Measurements from ENCODE around the gene MS4A18.

Gene MS4A18

DNA sequence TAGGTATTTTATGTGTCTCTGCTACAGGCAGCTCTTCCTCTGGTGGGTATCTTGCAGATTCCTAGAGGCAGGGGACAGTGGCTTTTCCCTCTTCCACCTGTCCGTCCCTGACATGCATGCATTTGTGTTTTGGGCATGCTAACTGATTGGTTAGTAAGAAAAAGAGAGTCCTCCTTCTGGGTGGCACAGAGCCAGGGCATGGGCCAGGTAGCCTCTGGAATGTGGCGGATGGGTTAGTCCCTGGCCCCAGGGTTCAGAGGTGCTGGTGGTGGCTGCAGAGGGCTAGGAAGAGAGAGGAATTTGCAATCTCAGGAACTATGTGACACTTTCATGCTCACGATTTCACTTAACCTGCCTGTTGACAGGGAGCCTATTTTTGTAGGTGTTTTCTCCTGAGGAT lies 26.4 kb downstream of the MS4A18 start:
- no peak overlapping the region for H3K27ac ChIP-seq

DNA sequence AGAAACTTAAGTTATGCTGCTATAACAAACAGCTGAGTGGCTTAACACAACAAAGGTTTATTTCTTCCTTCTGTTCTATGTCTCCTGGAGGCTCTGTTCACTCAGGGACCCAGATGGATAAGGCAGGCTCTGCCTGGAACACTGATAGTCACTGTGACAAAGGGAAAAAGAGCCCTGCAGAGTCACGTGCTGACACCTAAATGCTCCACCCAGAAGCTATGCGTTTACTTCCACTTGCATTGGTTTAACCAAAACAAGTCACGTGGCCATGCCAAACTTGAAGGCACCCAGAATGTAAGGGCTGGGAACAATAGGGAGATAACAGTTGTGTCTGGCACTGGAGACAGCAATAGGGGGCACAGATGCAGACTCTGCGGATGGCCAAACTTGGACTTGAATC lies 28.8 kb downstream of the MS4A18 start:
- Histone ChIP-seq H3K4me2 (no peak overlapping the region), H3K27ac (no peak overlapping the region), H3K36me3 (ENCODE audit: insufficient read depth) (no peaks in the 10 kb centered on the region), H4K20me1 (ENCODE audit: insufficient read depth) (no peaks in the 10 kb centered on the region), H3K27me3 (ENCODE audit: insufficient read depth, low read depth) (no peaks in the 10 kb centered on the region), H3K9ac (no peak overlapping the region), H2AFZ (ENCODE audit: low read depth) (no peak overlapping the region), H3K79me2 (ENCODE audit: insufficient read depth, low read depth) (no peaks in the 10 kb centered on the region), H3K4me1 (ENCODE audit: low read depth, poor library complexity, severe bottlenecking) (peaks cover 35% of the 10 kb centered on the region), H3K4me3 (IDR thresholded peaks at IDR 0.05; ENCODE audit: insufficient read depth, low read depth, low read length) (no peak overlapping the region)
- TF ChIP-seq, protein P1, sequence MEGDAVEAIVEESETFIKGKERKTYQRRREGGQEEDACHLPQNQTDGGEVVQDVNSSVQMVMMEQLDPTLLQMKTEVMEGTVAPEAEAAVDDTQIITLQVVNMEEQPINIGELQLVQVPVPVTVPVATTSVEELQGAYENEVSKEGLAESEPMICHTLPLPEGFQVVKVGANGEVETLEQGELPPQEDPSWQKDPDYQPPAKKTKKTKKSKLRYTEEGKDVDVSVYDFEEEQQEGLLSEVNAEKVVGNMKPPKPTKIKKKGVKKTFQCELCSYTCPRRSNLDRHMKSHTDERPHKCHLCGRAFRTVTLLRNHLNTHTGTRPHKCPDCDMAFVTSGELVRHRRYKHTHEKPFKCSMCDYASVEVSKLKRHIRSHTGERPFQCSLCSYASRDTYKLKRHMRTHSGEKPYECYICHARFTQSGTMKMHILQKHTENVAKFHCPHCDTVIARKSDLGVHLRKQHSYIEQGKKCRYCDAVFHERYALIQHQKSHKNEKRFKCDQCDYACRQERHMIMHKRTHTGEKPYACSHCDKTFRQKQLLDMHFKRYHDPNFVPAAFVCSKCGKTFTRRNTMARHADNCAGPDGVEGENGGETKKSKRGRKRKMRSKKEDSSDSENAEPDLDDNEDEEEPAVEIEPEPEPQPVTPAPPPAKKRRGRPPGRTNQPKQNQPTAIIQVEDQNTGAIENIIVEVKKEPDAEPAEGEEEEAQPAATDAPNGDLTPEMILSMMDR (conservative IDR thresholded peaks at IDR 0.05; ENCODE audit: low read depth, low read length): no peak

More for the DNA sequence above, 26.4 kb downstream of the MS4A18 start:
- H3K9ac ChIP-seq: no peak overlapping the region
- no peaks in the 10 kb centered on the region for H3K36me3 ChIP-seq (ENCODE audit: insufficient read depth)
- H4K20me1 ChIP-seq (ENCODE audit: insufficient read depth): no peaks in the 10 kb centered on the region
- no peaks in the 10 kb centered on the region for H3K27me3 ChIP-seq (ENCODE audit: insufficient read depth, low read depth)
- H3K4me1 ChIP-seq (ENCODE audit: low read depth, poor library complexity, severe bottlenecking): peaks cover 18% of the 10 kb centered on the region
- H3K4me3 ChIP-seq (IDR thresholded peaks at IDR 0.05; ENCODE audit: insufficient read depth, low read depth, low read length): no peak overlapping the region
- H3K4me2 ChIP-seq: no peak overlapping the region
- H3K79me2 ChIP-seq (ENCODE audit: insufficient read depth, low read depth): no peaks in the 10 kb centered on the region
- TF ChIP-seq, protein P1 (conservative IDR thresholded peaks at IDR 0.05; ENCODE audit: low read depth, low read length): no peak
- H2AFZ ChIP-seq (ENCODE audit: low read depth): no peak overlapping the region

DNA sequence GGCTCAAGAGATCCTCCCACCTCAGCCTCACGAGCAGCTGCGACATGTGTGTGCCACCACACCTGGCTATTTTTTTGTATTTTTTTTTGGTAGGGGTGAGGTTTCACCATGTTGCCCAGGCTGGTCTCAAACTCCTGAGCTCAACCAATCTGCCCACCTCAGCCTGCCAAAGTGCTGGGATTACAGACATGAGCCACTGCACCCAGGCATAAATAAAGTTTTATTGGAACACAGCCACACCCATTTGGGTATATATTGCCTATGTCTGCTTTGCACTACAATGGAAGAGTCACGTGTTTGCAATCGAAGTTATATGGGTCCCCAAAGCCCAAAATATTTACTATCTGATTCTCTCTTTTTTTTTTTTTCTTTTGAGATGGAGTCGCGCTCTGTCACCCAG lies 30.4 kb downstream of the MS4A18 start:
- Histone ChIP-seq H2AFZ (ENCODE audit: low read depth) (no peak overlapping the region), H4K20me1 (ENCODE audit: insufficient read depth) (no peaks in the 10 kb centered on the region), H3K79me2 (ENCODE audit: insufficient read depth, low read depth) (no peaks in the 10 kb centered on the region), H3K4me3 (IDR thresholded peaks at IDR 0.05; ENCODE audit: insufficient read depth, low read depth, low read length) (no peak overlapping the region), H3K9ac (no peak overlapping the region), H3K27ac (no peak overlapping the region), H3K27me3 (ENCODE audit: insufficient read depth, low read depth) (no peaks in the 10 kb centered on the region), H3K36me3 (ENCODE audit: insufficient read depth) (no peaks in the 10 kb centered on the region), H3K4me1 (ENCODE audit: low read depth, poor library complexity, severe bottlenecking) (peaks cover 35% of the 10 kb centered on the region), H3K4me2 (no peak overlapping the region)
- TF ChIP-seq, protein P1 (conservative IDR thresholded peaks at IDR 0.05; ENCODE audit: low read depth, low read length): no peak

DNA sequence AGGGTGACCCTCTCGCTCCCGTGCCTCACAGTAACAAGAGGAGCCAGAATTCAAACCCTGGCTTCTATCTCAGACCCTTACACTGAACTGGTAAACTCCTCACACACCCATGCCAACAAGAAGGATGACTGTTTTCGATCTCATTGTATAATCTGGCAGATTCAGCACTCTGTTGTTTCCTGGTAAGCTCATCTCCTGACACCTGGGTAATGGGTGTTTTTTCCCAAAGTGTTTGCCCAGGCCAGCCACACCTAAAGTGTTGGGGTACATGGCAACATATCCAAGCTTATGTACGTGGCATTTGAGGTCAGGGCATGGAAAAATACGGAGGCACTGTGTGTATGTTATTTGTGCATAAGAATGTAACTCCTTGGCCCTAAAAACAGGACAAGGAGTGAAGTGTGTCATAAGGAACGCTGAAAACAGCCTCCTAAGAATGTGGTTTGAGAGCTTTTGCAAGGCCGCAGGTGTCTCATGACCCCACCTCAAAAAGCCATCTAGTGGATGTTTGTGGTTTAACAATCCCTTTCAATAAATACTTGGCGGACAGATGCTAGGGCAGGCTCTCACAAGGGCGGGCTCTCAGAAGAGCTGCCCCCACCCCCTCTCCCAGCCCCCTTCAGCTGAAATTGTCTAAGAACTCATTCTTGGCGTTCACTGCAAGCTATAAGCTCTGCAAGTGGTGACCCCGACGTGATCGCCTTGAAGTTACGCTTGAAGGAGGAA lies 31.9 kb downstream of the MS4A18 start, which contains the start of gene MS4A15:
MS4A15 (plus strand) TSS at position 561 of the 726 bp plus-strand sequence. CDS start 6,867 bp downstream, outside the sequence.
- Histone ChIP-seq H3K4me2 (peak within 1 kb of the TSS; percentile 65), H3K36me3 (ENCODE audit: insufficient read depth) (no peaks in the 10 kb centered on the region), H3K4me1 (ENCODE audit: low read depth, poor library complexity, severe bottlenecking) (peaks cover 36% of the 10 kb centered on the region), H3K9ac (peak within 1 kb of the TSS; percentile 9; the same call in 1 of the 2 replicates), H2AFZ (ENCODE audit: low read depth) (peak within 1 kb of the TSS; percentile 29), H3K27ac (peak within 1 kb of the TSS; percentile 59), H3K79me2 (ENCODE audit: insufficient read depth, low read depth) (no peaks in the 10 kb centered on the region), H3K4me3 (IDR thresholded peaks at IDR 0.05; ENCODE audit: insufficient read depth, low read depth, low read length) (no peak within 1 kb of the TSS), H3K27me3 (ENCODE audit: insufficient read depth, low read depth) (no peaks in the 10 kb centered on the region), H4K20me1 (ENCODE audit: insufficient read depth) (no peaks in the 10 kb centered on the region)
- TF ChIP-seq, protein P1 (conservative IDR thresholded peaks at IDR 0.05; ENCODE audit: low read depth, low read length): peak; percentile 79
